Stimulated activated CD8-positive, alpha-beta memory T cell treated with anti-CD3 and anti-CD28 coated beads, Interleukin-7, amount 100 ng/mL, for 4 hours (primary cell): ENCODE data around the gene TYMP.

Source experiments
- DNase-seq, 2 donors: peaks; one replicate each; pipeline ENCODE4 v3.0.0-alpha.2; 2020; ENCODE audit warnings: low read depth in 2 of 2

The TYMP gene

DNA sequence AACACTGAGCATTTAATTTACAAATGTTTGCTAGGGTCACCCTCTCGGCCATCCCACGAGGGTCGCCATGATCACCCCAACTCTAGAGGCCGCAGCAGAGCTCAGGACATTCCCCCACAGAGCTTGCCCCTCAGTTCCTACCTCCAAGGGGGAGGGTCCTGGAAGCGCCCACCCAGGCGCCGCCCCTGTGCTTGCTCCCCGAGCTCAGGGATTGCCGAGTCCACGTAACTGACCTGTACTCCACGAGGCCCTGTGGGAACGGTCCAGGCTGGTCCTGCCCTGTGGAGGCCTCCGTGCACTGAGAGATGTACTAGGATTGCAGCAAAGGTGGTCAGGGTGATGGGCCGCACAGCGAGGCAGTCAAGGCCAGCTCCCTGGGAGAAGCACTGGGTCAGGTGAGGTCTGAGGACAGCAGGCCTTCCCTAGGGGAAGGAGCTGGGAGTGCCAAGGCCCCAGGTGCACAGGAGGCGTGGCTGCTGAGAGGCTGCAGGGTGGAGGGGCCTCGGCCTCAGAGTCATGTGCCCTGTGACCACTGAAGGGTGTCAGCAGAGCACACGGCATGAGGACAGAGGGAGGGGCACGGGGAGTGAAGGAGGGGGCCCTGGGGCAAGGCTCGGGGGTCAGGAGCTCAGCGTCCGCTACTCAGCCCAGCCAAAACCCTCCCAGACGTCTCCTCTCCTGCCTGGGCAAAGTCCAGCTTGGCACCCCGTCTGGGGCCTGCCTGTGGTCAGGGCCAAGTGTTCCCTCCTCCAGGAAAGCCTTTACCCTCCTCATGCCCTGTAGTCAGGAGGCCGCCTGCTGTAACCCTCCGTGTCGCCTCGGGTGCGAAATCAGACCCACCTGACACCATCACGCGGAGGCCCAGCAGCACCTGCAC, 45.6 kb downstream of the TYMP start:
- DNase-seq: no peak

DNA sequence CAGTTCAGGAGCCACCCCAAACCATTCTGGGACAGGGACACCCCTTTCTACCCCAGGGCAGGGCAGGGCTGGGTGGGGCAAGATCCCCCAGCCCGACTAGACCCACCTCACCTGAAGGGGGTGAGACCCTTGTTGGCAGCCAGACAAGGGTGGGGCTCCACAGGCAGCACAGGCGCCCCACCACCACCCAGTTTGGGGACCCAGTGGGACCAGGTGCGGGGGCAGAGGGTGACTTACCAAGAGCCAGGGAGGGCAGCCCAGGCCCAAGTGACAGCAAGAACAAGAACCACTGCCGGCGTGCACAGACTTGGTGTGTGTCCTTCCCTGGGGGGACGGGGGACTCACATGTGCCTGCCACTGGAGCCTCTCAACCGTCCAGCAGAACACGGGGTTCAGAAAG, 46.3 kb downstream of the TYMP start:
- DNase-seq: no peak

DNA sequence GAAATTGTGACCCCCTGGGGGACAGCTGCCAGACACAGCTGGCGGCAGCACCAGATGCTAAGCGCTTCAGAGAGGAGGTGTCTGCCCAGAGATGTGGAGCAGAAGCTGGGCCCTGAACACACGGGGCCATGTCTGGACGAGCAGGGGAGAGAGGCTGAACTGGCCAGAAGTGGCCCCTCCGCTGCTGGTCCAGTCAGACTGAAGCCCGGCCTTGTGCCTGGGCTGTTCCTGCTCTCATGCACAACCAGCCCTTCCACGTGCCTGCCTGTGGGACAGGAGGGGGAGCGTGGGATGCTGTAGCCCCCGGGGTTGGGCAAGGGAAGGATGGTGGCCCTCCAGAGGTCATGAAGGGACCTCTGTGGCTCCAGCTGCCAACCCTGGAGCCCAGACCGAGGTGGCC, 46.7 kb downstream of the TYMP start:
- no peak for DNase-seq

DNA sequence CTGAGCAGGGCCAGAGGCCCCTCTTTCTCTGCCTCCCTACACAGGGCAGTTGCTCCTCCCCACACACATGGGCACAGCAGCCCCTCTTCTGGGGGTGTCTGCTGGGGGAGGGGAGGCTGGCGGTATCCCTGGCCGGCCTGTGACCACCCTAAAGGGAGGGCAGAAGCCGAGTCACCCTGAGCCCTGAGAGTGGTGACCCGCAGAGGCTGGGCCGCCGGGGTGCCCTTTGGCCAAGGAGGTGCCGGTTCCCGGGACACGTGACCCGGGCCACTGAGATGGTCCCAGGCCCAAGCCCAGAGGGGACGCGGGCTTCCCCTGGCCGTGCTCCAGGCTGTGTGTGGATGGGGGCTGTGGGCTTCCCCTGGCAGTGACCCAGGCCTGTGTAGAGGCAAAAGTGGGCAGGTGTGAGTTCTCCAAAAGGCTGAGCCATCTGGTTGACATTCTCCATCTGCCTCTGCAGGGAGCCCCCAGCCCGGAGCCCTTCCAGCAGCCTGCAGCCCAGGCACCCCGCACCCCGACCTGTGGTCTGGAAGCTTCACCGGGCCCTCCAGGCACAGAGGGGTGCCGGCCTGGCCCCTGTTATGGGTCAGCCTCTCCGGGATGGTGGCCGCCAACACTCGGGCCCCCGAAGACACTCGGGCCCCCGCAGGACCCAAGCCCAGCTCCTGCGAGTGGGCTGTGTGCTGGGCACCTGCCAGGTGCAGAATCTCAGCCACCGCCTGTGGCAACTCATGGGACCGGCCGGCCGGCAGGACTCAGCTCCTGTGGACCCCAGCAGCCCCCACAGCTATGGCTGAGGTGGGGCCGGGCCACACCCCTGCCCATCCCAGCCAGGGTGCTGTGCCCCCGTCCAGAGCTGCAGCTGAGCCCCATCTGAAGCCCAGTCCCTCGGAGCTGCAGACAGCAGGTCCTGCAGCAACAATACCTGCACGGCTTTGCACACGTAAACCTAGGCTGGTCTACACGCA, 47.4 kb downstream of the TYMP start:
- DNase-seq: no peak

DNA sequence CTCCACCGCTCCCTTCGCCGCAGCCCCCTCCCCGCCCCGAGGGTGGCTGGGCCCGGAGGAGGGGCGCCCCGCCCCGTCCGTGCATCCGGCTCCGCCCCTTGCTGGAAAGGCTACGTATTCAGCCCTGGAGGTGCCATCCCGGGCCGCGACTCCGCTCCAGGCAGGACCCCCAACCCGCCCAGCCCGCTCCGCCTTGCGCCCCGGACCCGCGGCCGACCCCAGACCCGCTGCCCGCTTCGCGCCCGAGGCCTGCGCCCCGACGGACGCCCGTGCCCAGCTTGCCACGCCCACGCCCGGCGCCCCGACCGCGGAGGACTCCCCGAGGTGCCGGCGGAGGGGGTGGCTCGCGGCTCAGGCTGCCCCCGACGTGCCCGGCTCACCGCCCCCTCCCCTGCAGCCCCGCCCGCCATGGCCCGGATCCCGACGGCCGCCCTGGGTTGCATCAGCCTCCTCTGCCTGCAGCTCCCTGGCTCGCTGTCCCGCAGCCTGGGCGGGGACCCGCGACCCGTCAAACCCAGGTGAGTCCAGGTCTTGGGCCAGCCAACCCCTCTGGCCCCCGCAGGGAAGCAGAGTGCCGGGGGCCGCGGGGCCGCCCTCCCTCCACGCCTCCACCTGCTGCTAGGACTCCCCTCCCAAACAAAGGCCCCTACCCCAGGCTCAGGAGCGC, 48.2 kb downstream of the TYMP start, which contains the start of gene ADM2:
Gene ADM2 (plus strand): TSS at position 104 of the 667 bp plus-strand sequence. CDS start 305 bp downstream, at position 409.
- DNase-seq: peak in 1 of 2 donors; percentile 52

DNA sequence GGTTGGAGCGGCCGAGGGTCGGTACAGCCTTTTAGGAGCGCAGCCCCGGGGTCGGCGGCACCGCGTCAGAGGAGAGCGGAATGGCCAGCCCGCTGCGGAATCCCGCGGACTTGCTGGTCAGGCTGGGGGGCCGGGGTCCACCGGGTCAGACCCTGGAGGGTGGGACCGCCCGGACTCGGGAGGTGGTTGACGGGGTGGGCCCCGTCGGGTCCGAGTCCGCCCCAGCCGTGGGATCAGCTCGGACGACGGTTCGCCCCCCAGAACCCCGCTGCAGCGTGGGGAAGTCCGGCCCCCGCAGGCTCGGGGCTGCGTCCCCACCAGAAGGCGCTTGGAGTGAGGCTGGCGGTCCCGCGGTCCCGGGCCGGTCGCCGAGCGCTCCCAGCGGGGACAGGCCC, 48.8 kb downstream of the TYMP start:
- no peak for DNase-seq

DNA sequence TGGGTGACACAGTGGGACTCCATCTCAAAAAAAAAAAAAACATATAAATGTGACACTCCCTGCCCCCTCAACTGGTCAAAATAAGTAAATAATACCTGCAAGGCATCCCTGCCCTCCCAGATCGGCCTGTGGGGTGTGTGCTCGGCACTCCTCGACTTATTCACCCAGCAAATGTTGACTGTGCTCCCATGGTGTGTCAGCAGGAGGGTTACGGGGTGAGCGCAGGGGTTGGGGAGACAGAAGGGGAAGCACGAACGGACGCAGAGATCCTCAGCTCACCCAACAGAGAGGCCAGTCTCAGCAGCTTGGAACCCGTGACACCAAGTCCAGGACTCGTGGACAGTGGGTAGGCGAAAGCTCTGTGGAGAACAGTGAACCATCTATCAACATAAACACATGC, 50.1 kb downstream of the TYMP start:
- no peak for DNase-seq

DNA sequence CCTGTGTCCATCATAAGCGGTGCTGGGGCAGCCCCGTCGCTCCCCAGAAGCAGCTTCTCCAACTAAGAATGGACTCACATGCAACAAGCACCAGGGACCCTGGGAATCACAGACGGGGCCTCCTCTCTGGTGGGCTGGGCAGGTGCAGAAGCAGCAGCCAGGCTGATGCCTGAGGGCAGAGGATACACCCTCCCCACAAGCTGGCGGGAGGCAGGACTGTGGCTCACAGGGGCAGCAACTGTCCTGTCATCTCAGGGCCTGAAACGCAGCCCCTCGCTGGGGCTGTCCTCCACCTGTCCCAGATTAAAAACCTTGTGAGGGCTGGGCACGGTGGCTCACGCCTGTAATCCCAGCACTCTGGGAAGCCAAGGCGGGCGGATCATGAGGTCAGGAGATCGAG, 51.9 kb downstream of the TYMP start:
- no peak for DNase-seq

DNA sequence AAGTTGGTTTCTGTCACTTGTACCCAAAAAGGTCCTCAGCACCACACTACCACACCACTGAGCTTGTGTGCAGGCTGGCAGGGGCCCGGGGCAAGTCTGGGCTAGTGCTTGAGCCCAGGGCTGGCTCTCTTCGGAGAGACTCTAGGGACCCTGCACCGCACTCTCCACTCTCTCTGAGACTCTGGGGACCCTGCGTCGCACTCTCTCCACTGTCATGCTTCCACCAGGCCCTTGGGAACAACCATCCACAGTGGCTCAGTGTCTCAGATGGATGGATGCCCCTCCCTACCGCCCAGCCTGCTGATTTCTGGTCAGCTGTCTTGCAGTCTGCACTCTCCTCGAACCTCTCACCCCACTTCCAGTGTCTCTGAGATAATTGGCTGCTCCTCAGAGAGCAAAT, 52.9 kb downstream of the TYMP start:
- no peak for DNase-seq
